ENCODE data around the gene ACIN1.

Gene ACIN1, protein sequence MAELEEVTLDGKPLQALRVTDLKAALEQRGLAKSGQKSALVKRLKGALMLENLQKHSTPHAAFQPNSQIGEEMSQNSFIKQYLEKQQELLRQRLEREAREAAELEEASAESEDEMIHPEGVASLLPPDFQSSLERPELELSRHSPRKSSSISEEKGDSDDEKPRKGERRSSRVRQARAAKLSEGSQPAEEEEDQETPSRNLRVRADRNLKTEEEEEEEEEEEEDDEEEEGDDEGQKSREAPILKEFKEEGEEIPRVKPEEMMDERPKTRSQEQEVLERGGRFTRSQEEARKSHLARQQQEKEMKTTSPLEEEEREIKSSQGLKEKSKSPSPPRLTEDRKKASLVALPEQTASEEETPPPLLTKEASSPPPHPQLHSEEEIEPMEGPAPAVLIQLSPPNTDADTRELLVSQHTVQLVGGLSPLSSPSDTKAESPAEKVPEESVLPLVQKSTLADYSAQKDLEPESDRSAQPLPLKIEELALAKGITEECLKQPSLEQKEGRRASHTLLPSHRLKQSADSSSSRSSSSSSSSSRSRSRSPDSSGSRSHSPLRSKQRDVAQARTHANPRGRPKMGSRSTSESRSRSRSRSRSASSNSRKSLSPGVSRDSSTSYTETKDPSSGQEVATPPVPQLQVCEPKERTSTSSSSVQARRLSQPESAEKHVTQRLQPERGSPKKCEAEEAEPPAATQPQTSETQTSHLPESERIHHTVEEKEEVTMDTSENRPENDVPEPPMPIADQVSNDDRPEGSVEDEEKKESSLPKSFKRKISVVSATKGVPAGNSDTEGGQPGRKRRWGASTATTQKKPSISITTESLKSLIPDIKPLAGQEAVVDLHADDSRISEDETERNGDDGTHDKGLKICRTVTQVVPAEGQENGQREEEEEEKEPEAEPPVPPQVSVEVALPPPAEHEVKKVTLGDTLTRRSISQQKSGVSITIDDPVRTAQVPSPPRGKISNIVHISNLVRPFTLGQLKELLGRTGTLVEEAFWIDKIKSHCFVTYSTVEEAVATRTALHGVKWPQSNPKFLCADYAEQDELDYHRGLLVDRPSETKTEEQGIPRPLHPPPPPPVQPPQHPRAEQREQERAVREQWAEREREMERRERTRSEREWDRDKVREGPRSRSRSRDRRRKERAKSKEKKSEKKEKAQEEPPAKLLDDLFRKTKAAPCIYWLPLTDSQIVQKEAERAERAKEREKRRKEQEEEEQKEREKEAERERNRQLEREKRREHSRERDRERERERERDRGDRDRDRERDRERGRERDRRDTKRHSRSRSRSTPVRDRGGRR

DNA sequence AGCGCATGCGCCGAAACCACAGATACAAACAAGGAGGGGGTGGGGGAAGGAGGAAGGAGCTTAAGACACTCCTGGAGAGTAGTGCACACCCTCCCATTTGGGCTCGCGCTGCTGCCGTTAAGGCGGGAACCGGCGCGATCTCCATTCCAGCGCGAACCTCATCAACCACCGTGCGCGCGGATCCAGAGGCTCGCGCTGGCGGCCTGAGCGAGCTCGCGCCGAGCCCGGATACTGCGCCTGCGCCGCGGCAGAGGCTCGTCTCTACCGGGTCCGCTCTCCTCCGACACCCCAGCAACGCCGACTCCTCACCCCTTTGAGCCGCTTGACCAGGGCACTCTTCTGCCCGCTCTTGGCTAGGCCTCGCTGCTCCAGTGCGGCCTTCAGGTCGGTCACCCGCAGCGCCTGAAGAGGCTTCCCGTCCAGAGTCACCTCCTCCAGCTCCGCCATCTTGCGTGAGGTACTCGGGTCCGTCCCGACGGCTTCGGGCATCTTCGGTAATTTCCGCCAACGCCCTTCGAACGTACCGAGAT, at the start of gene ACIN1:
TSS of gene ACIN1 (minus strand) at position 471 of the 530 bp plus-strand sequence. CDS start at position 447, 24 bp downstream.
- DNase-seq, result no peak

DNA sequence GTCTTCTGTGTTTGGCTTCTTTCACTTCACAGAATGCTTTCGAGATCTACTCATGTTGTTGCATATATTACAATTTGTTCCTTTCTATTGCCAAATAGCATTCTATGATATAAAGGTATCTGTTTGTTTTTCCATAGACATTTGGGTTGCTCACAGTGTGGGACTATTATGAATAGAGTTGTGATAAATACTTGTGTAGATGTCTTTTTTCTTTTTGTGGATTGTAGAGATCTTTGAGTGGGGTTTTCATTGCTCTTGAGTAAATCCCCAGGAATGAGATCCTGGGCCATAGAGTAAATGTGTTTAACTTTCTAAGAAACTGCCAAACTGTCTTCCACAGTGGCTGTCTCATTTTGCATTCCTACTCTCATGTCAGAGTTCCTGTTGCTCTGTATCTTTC, 49.0 kb upstream of the ACIN1 start:
- DNase-seq, result no peak

DNA sequence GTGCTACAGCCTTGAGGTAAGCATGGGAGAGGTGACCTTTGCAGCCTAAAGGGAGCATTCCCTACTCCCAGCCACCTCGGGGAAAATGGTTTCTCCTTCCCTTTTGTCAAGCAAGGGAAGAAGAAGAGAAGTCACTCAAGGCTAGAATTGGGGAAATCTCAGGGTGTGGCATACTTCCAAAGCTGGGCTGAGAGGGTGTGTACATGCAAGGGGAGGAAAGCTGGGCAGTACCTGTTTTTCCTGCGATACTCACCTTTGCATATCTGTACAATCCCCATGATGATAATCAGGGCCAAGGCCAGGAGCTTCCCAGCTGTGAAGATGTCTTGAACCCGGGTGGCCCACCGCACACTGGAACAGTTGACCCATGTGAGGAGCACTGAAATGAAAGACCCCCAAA, 47.9 kb upstream of the ACIN1 start:
- no peak for DNase-seq

DNA sequence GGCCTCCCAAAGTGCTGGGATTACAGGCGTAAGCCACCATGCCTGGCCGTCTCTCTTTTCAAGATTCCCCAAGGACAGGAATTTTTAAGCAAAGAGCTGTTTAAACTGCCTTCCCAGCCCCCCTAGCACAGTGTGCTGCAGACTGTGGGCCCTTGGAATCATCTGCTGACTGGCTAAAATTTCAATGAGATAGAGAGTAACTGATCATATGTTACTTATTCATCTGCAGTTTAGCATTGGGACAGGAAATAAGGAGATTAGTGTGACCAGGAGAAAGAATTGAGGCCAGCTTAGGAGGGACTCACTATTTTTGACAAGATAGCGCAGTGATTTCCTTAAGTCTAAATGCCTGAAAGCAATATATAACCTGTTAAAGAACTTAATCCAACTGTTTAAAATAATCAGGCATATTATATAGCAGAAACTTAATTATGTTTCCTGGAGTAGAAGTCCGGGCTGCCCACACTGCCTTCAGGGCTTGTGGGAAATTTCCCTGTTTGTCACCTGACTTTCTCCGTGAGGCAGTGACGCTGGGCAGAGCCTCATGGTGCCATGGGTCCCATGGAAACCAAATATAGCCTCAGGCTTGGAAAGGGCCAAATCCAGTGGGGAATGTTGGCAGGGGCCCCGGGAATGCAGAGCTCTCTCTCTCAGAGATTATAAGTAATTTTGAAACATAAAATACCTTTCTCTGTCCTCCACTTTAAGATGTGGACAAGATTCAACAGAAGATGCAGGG, 46.9 kb upstream of the ACIN1 start:
- DNase-seq, result no peak

DNA sequence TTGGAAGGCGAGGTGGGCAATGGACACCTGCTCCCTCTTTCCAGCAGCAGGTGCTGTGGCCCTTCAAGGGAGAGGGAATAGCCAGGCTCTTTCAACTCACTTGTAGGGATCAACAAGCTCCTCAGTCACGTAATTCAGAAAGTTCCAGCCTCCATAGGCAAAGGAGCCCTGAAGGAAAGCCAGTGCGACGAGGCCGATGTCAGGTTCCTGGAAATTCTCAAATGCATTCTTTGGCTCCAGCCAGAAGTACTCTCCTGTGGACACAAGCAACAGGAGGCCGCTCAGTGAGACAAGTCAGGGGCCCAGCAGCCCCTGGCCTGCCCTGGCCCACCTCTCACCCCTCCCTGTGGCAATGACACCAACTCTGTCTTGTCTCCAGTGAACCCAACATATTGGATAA, 45.4 kb upstream of the ACIN1 start:
- no peak for DNase-seq

DNA sequence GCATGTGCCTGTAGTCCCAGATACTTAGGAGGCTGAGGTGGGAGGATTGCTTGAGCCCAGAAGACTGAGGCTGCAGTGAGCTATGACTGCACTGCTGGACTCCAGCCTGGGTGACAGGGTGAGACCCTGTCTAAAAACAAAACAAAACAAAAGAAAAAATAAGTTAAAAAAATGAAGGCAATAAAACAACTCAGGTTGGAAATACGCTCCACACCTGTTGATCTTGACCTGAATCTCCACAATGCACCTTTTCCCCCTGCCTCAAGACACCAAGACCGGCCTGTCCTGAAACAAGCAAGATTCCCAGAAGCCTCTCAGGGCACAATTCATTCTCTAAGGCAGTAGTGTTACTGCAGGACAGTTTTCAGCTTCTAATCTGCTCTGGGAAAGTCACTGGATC, 44.9 kb upstream of the ACIN1 start:
- no peak for DNase-seq

DNA sequence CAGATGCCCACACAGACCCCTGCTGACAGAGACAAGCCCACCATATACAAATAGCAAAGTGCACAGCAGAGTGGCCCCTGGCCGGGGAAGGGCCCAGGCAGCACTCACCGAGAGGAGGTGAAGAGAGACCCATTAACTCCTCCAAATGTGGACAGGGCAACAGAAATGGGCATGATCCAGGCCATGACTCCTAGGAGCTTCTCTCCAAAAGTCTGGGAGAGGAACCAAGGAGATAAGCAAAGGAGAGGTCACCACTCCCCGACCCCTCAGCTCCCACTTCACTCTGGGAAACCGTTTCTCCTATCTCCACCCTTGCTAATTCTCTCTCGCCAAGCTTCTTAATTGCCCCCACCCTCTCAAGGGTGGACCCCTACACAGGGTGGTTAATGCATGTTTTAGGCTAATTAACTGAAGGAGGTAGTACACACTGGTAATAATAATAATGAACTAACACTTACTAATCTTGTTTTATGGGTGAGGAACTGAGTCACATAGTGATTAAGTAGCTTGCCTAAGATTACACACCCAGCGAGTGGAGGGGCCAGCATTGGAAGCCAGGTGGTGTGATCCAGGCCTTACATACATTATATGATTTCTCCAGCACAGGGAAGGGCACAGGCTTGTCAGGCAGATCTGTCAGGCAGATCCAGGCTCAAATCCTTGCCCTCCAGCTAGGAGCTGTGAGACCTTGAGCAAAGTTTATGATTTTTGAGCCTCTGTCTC, 43.0 kb upstream of the ACIN1 start:
- no peak for DNase-seq

DNA sequence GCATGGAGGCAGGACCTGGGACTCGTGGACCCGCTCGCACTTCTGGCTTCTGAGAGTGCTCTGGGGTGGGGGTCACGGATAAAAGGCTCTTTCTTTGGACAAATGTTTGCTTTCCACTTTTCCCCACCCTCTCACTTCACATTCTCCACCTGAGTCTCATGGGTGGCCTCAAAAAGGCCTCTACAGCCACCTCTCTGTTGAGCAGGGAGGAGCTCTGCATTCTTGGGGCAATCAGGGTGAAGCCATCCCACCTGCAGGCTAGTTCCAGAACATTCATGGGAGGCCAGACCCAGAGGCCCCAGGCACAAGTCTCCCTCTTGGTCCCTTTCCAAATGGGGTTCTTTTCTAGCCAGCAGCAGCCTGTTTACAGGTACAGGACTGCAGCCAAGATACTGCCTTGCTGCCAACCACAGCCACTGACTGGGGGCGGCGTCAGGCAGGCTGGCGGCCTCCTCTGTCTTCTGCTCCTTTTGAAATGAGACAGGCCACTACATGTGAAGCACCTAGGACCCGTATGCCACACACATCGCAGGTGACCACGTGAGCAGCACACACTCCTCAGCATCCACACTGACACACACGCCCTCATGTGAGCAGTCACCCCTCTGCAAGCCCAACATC, 42.4 kb upstream of the ACIN1 start:
- DNase-seq, result no peak

DNA sequence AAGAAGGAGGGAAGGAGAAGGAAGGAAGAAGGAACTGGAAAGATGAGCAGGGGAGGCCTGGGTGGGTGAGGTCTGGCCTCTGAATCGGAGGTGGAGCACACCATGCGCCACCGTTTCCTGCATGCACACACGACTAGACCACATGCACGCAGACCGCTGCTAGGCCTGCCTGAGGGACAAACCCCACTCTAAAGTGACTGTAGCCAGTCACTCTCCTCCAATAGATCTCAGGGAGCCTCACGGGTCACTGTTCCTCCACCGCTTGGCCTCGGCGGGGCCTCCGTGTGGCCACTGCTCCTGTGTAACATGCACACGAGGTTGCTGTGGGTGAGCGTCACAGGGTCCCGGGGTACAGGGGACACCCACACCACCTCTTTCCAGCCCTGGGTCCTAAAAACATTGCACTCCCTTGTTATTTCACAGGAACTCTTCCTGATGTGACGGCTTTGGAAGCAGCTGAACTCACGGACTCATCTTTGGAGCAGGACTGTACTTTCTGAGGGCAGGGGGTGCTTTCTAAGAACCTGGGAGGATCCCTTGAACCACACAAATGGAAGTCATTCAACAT, 41.7 kb upstream of the ACIN1 start:
- no peak for DNase-seq

DNA sequence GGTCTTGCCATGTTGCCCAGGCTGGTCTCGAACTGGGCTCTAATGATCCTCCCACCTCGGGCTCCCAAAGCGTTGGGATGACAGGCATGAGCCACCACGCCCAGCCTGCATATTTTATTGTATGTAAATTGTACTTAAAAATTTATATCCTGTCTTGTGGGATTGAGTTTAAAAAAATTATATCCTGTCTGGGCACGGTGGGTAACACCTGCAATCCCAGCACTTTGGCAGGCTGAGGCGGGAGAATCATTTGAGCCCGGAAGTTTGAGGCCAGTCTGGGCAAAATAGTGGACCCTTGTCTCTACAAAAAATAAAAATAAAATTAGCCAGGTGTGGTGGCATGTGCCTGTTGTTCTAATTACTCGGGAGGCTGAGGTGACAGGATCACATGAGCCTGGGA, 38.0 kb upstream of the ACIN1 start:
- no peak for DNase-seq

DNA sequence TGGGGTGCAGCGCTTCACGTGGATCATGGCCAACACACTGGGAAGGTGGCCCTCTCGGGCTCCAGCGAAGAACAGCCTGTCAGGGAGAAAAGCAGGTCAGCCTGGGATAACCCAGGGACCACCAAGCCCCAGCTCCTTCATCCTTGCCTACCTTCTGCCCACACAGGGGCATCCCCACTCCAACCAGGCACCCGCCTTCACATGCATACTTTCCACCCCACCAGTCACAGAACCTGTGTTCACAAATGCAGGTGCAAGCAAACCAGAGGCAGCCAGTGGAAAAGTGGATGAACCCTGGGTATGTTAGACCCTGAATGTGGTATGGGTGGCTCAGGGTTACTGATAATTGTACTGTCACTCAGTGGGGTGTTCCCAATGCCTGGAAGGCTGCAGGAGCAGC, 36.5 kb upstream of the ACIN1 start:
- DNase-seq, result no peak

DNA sequence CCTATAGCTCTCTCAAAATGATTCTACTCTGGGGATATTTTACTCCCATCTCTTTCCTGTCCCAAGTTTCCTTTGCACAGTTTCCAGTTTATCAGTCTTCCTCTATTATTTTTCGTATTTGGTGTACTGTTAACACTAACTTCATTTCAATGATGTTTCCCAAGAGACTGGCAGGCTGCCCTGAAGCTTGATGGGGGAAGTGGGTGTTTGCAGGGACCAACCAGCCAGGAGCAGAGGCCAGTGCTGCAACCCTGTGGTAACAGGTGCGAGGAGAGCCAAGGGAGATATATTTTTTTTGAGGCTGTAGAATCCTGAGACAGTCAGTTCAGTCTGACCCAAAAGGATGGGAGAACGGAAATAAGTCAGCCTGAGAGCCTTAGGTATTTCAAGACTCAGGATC, 35.9 kb upstream of the ACIN1 start:
- no peak for DNase-seq

DNA sequence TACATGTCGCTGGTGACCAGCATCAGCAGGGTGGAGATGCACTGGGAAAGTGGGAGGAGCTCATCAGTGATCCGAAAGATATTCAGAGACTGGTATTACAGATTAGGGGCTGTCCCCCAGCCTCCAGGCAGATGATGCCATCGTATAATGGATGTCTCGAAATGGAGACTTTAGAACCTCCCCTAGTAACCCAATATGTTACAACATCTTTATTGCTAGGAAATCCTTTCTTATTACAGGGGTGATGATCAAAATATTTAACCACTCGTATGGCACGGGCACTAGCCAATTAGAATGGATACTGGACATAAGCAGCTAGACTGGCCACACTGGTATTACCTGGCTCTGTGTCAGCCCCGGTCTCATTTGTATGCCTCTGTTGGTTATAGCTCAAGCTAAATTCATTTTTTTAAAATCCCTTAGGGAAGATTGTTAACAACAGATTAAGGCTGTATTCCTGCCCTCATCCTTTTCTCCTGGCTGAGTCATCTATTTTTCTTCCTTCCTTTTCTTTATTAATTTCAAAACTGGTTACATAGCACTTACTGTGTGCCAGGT, 34.9 kb upstream of the ACIN1 start:
- no peak for DNase-seq

DNA sequence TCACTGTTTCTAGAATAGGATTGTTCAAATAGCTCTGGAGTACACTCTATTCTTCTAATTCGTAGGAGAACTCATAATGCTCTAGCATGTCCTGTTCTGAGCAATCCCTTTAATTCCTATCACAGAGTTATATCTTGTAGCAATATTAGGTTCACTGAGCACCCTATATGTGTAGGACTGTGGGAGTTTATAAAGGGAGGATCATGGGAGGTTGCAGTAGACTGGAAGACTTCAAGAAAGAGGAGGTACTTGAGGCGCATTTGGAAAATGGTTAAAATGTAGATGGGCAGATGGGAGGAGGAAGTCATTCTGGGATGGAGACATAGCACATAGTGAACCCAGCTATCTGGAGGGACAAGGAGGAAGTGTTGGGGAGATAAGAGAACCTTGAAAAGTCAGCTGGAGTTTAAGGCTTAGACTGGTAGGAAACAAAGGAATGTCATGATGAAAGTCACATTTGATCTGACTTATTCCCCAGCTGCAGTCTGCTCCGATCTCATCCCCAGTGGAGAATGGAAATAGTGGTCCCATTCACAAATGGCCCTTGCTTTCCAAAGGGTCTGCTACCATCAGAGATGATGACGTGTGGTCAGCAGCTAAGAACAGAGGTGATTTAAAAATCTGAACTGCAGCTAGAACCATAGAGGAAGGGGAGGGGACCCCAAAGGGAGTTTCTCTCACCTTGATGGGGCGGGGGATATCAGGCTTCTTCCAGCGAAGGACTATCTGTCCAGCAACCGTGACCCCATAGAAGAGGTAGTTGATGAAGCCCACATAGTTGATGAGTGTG, 34.2 kb upstream of the ACIN1 start:
- DNase-seq, result no peak

DNA sequence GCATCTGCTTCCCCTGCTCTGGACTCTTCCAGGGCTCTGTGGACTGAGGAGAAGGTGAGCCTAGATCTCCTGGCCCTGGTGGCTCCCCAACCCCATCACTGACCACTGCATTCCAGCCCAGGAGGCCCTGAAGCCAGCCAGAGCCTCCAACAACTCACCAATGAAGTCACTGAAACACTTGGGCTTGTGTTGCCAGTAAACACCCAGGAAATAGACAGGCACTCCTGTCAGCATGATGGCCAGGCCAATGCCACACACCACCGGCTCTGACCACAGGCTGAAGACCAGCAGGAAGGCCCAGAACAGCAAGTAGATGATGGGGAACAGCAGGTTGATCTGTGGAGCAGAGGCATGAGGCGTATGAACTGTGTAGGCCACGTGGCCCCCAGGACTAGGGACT, 32.9 kb upstream of the ACIN1 start:
- DNase-seq, result no peak

DNA sequence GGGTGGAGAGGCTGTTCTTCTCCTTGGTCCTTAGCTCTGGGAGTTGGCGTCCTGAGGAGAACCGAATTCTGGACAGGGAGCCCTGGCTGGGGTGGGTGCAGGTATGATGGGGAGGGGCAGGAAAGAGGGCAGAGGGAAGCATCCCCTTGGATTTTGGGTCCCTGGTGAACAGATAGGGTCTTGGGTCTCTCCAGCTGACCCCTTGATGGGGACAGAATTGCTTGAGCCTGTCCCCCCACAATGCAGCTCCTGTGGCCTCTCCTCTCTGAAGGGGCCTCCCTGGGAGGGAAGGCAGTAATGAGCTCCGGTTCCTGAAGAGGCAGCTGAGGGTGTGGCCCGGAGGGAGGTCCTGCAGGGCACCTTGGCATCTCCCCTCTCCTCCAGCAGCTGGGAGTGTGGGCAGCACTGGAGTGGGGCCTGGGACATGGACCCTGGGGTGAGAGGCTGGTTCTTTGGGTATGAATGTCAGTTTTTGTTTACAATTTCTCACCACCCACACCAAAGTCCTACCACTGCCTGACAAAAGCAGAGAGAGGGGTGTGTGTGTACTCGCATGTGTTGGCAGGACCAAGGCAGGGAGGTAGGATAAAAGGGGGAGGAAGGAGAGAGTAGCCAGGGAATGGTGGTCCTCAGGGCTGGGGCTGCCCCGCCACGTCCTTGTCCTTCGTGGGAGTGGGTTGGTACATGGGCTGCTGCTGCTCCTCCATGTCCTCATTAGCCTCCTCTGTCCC, 31.8 kb upstream of the ACIN1 start:
- no peak for DNase-seq

DNA sequence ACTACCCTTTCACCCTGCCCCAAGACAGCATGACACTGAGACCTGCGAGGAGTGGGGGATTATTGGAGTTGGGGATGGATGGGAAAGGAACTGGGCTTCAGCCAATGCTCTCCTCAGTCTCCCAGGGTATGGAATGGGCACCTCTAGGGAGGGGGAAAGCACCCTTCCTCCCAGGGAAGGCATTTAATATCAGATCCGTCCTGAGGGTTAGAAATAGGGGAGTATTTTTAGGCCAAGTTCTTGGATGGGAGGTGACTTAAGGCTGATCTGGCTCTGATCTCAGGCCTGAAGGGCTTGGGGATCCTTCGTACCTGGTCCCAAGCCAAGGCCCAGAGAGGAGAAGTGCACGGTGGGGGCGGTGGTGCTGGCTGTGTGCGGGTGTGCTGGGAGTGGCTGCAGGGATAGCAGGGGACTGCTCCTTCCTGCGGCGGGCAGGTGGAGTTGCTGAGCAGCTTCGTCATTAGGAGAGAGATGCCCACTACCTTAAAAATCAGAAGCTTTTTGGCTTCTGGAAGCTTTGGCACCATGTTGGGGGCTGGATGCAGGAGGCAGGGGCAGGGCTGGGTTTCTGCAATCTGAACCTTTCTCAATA, 31.1 kb upstream of the ACIN1 start:
- no peak for DNase-seq

DNA sequence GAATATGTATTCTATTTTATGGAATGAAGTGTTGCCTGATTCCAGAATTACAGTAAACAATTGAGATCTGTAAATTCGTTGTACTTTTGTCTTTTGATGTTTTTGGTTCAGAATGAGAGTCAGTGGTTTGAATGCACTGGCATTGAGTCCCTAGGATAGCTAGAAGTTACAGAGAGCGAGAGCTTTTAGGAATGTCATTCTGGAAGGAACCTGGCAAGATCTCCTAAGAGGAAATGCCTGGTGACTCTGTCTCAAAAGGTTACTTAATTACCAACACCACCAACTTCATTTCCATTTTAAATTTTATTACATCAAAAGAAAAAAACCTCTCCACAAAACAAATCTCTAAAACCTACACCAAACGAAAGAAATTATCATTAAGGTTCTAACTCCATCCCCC, 30.1 kb upstream of the ACIN1 start:
- DNase-seq, result no peak

Data from SHP77 treated with DMSO at 0.1 percent for 48 hours (cell line).